Fibroblast of lung (primary cell): Measurements from ENCODE around the gene DAGLA.

Experiments used
- EZH2 ChIP-seq: IDR thresholded peaks from 2 replicates; pipeline ENCODE4 v1.5.1; 2012; ENCODE audit warnings: low read length, control low read depth, mild to moderate bottlenecking; ENCODE audit errors: missing control alignments
- TF ChIP-seq, protein P1 (sequence below), 2 donors: IDR thresholded peaks in 1 of 2; conservative IDR thresholded peaks in 1 of 2; 1 replicate in 1 of 2; 2 replicates in 1 of 2; pipeline ENCODE4 v1.5.1; 2011 to 2012; ENCODE audit warnings: low read length in 2 of 2, control low read depth in 1 of 2, inconsistent platforms in 1 of 2, low read depth in 1 of 2, mild to moderate bottlenecking in 1 of 2

DNA sequence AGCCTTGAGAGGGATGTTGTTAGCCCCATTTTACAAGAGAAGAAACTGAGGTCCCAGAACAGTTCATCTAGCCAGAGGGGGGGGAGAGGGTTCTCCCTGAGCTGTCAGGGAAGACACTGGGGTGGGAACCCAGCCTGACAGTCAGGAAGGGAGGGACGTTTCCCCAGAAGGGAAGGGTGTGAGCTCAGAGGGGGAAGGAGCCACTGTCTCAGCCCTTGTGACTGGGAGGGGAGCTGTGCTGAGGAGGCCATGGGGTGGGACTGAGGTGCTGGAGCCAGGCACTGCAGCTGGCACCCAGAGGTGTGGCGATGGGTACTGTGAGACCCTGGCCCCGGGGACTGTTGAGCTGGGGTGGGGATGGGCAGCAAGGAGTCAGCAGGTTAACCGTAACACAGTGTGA is 35.7 kb downstream of the DAGLA start:
- TF ChIP-seq, protein P1, sequence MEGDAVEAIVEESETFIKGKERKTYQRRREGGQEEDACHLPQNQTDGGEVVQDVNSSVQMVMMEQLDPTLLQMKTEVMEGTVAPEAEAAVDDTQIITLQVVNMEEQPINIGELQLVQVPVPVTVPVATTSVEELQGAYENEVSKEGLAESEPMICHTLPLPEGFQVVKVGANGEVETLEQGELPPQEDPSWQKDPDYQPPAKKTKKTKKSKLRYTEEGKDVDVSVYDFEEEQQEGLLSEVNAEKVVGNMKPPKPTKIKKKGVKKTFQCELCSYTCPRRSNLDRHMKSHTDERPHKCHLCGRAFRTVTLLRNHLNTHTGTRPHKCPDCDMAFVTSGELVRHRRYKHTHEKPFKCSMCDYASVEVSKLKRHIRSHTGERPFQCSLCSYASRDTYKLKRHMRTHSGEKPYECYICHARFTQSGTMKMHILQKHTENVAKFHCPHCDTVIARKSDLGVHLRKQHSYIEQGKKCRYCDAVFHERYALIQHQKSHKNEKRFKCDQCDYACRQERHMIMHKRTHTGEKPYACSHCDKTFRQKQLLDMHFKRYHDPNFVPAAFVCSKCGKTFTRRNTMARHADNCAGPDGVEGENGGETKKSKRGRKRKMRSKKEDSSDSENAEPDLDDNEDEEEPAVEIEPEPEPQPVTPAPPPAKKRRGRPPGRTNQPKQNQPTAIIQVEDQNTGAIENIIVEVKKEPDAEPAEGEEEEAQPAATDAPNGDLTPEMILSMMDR (conservative IDR thresholded peaks at IDR 0.05 in 1 of 2, IDR thresholded peaks at IDR 0.05 in 1 of 2; ENCODE audit: low read depth in 1 of 2, low read length in 2 of 2) = no peak
- TF ChIP-seq EZH2 = no peak
